Astrocyte of the cerebellum (primary cell): ENCODE data around the gene BCAN.
A peak's percentile ranks its signal among the peaks of the same experiment; 100 is the strongest.

Source experiments
- DNase-seq: peaks from one replicate; pipeline ENCODE4 v3.0.0-alpha.2; 2011; ENCODE audit warnings: low read depth
- H3K4me3 ChIP-seq: 2 replicates; pipeline ENCODE4 v1.5.1; 2011; ENCODE audit warnings: mild to moderate bottlenecking, low read depth, low read length, moderate library complexity
- in situ Hi-C: cut with HindIII; loops from 2 replicates; pipeline ENCODE4 v1.10.0; 2017; ENCODE audit warnings: low sequenced_read_pairs
- TF ChIP-seq, protein P1 (sequence below): IDR thresholded peaks from 2 replicates; pipeline ENCODE4 v1.5.1; 2012; ENCODE audit warnings: low read length, low read depth, moderate library complexity, mild to moderate bottlenecking; ENCODE audit errors: missing control alignments

Gene BCAN

DNA sequence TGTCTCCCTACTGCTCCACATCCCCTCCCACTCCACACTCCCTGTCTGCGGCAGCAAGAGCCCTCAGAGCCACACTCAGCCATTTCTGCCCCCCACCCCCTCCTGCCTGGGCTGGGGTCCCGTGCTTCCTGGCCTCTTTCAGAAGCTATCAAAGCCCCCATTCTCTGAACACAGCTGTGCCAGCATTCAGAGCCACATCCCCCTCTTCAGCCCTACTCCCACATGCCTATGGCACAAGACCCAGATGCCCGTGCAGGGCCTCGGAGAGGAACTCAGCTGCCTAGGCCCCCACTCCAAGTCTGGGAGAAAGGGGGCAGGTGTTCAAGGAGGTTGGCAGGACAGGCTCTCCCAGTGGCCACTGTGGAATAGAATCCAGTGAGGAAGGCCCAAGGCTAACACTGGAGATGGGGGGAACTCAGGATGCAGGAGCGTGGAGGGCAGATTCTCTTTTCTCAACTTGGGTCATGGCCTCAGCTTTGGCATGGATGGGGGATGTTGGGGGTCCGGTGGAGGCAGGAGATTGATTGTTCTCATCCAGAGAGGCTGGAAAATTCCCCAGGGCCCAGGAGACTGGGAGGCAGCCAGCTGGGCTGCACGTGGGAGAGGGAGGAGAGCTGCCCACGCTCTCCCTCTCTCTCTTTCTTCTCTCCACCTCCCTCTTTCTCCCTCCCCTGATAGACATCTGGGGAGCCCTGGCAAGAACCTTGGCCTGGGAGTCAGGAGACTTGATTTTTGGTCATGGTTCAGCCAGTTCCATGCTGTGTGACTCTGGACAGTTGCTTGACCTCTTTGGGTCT, 3.5 kb upstream of the BCAN start:
- TF ChIP-seq, protein P1, sequence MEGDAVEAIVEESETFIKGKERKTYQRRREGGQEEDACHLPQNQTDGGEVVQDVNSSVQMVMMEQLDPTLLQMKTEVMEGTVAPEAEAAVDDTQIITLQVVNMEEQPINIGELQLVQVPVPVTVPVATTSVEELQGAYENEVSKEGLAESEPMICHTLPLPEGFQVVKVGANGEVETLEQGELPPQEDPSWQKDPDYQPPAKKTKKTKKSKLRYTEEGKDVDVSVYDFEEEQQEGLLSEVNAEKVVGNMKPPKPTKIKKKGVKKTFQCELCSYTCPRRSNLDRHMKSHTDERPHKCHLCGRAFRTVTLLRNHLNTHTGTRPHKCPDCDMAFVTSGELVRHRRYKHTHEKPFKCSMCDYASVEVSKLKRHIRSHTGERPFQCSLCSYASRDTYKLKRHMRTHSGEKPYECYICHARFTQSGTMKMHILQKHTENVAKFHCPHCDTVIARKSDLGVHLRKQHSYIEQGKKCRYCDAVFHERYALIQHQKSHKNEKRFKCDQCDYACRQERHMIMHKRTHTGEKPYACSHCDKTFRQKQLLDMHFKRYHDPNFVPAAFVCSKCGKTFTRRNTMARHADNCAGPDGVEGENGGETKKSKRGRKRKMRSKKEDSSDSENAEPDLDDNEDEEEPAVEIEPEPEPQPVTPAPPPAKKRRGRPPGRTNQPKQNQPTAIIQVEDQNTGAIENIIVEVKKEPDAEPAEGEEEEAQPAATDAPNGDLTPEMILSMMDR = no peak
- no peak overlapping the region for H3K4me3 ChIP-seq
- no peak for DNase-seq
- in situ Hi-C loops = no loop called here

DNA sequence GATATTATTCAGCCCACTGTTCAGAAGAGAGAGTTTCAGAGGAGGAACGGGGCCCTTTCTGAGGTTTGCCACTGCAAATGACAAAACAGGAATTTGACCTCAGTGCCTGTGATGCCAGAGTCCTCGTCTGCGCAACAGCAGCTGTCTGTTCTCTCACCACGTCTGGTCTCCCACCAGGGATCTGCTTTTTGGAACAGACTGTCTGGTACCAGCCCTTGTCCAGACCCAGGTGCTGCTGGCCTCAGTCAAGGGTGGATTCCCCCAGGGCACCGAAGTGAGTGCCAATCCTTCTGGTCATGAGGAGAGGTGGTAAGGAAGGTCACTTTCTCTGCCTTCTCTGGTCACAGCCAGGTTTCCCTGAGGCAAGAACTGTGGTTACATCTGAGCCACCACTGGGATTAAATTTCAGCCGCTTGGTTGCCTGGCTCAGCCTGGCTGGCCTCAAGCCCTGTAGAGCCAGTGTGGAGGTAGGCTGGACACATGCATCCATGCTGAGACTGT, 2.3 kb upstream of the BCAN start:
- in situ Hi-C loops = no loop called here
- TF ChIP-seq, protein P1 = no peak
- no peak for DNase-seq
- H3K4me3 ChIP-seq = no peak overlapping the region

DNA sequence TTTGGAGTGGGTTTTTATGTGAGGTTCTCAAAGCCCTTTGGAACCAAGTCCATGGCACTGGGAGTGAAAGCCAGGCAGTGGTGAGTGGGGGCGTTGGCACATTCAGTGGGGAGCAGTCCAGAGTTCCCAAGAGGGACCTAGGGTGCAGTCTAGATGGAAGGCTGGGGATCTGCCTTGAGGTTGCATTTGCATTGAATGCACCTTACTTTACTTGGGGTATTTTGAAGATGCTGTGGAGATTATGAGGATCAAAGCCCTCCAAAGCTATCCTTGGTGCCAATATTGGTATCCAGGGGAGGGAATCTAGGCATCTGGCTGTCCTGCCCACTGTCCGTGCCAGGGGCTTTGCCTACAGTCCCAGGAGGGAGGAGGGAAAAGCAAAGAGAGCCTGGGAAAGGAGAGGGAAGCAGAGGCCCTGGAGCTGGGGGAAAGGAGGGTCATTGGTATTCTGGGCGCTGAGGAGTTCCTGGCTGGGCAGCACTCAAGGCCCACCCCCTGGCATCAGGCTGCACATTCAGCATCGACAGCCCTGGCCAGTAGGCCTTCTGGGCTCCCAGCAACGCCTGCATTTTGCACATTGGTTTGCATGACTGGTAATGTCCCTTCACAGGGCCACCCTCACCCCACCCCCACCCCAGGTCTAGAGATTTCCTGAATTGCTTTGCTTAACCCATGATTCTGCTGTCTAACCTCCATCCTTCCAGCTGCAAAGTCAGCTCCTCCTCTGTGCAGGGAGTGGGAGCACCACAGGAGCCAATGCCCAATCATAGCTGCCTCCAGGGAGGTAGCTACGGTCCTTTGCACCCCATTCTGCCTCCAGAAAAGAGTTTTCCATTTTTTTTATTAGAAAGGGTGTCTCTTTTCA, 843 bp upstream of the BCAN start:
- in situ Hi-C loops = no loop called here
- TF ChIP-seq, protein P1 = no peak
- no peak for DNase-seq
- H3K4me3 ChIP-seq = no peak overlapping the region

DNA sequence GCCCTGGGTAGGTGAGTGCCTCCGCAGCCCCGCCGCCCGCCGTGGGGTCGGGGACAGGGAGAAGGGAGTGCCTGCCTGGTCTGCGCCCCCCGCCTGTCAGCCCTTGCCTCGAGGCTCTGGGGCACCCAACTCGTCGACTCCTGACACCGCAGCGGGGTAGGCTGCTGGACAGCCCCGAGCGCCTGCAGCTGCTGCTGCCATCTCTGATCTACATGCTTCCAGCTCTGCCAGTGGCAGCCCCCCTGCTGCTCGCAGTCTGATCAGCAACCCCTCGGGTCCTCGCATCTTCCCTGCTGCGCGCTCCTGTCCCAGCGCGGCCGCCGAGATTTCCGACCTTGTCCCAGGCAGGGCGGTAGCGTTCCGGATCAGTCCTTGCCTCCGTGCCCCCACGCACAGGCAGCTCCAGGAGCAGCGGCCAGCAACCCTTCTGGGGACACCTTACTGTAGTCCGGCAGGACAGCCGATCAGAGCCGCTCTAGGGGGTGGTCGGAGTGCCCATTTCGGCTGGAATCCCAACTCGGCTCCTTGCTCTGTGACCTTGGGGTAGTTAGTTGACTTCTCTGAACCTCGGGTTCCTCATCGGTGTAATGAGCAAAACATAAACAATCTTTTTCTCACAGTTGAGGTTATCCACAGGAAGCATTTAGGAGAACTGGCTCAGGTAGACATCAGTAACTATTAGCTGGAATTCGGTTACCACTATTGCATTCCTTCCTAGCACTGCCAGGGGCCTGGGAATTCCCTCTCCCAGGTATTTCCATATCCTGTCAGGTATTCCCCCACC, 540 bp downstream of the BCAN start:
- TF ChIP-seq, protein P1 = no peak
- H3K4me3 ChIP-seq = peak overlapping the region; percentile 15
- DNase-seq = no peak
- in situ Hi-C loops = no loop called here

DNA sequence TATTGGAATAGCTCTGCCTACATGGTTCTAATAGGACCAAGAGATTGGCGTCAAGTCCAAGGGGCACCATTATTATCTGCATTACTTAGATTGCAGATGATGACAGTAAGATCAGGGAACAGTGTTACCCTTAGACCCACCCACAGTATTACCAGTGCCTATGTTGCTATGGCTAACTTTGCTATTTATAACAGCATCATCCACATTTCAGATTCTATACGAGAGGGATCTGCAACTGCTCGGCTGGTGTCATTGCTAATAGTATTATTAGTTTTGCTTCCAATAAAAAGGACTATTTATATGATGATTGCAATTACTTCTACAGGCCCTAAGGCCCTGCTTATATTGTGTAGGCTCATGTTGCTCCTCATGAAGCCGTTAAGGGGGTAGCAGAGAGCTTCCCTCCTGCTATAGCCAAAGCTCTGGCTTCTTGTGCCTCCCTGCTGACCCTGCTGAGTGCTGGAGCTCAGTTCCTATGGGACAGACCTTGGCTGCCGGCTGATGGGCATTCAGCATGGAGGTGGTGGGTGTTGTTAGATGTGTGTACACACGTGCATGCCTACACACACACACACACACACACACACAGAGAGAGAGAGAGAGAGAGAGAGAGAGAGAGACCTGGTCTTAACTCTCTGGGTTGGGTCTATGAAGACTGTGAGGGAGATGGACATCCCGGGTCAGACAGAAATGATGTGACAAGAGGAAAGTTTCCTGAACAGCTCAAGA, 1.3 kb downstream of the BCAN start:
- no peak for DNase-seq
- H3K4me3 ChIP-seq = no peak overlapping the region
- TF ChIP-seq, protein P1 = no peak
- in situ Hi-C loops = no loop called here
